HG03457 (cell line): Measurements from ENCODE around the gene GAGE12C.
"Not testable (repeated sequence)": the region's sequence is repeated elsewhere in the genome, so short reads cannot be mapped to it uniquely, and the experiment has no call there.

Experiments
- ATAC-seq: cut with Tn5 transposase; IDR thresholded peaks from one replicate; pipeline ENCODE4 v1.9.1; 2021; ENCODE audit warnings: moderate number of reproducible peaks; ENCODE audit not compliant: unreplicated experiment

GAGE12C gene, protein sequence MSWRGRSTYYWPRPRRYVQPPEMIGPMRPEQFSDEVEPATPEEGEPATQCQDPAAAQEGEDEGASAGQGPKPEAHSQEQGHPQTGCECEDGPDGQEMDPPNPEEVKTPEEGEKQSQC

DNA sequence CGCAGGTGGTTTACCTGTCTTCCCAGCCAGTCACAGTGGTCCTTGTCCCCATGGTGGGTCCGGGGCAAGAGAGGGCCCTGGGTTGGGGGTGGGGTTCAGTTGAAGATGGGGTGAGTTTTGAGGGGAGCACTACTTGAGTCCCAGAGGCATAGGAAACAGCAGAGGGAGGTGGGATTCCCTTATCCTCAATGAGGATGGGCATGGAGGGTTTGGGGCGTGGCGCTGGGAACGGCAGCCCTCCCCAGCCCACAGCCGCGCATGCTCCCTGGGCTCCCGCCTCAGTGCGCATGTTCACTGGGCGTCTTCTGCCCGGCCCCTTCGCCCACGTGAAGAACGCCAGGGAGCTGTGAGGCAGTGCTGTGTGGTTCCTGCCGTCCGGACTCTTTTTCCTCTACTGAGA, at the start of gene GAGE12C:
GAGE12C (plus strand) TSS at position 301 of the 400 bp plus-strand sequence. CDS start 1,155 bp downstream, outside the sequence.
- not testable (repeated sequence) for ATAC-seq

DNA sequence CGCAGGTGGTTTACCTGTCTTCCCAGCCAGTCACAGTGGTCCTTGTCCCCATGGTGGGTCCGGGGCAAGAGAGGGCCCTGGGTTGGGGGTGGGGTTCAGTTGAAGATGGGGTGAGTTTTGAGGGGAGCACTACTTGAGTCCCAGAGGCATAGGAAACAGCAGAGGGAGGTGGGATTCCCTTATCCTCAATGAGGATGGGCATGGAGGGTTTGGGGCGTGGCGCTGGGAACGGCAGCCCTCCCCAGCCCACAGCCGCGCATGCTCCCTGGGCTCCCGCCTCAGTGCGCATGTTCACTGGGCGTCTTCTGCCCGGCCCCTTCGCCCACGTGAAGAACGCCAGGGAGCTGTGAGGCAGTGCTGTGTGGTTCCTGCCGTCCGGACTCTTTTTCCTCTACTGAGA, 9.5 kb downstream of the GAGE12C start, which contains the start of gene GAGE12D:
GAGE12D (plus strand) TSS at position 301 of the 400 bp plus-strand sequence. CDS start 1,155 bp downstream, outside the sequence.
- not testable (repeated sequence) for ATAC-seq

DNA sequence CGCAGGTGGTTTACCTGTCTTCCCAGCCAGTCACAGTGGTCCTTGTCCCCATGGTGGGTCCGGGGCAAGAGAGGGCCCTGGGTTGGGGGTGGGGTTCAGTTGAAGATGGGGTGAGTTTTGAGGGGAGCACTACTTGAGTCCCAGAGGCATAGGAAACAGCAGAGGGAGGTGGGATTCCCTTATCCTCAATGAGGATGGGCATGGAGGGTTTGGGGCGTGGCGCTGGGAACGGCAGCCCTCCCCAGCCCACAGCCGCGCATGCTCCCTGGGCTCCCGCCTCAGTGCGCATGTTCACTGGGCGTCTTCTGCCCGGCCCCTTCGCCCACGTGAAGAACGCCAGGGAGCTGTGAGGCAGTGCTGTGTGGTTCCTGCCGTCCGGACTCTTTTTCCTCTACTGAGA, 19.0 kb downstream of the GAGE12C start, which contains the start of gene GAGE12E:
GAGE12E (plus strand) TSS at position 301 of the 400 bp plus-strand sequence. CDS start 1,155 bp downstream, outside the sequence.
- not testable (repeated sequence) for ATAC-seq

DNA sequence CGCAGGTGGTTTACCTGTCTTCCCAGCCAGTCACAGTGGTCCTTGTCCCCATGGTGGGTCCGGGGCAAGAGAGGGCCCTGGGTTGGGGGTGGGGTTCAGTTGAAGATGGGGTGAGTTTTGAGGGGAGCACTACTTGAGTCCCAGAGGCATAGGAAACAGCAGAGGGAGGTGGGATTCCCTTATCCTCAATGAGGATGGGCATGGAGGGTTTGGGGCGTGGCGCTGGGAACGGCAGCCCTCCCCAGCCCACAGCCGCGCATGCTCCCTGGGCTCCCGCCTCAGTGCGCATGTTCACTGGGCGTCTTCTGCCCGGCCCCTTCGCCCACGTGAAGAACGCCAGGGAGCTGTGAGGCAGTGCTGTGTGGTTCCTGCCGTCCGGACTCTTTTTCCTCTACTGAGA, 28.6 kb downstream of the GAGE12C start, which contains the start of gene GAGE12F:
GAGE12F (plus strand) TSS at position 301 of the 400 bp plus-strand sequence. CDS start 1,155 bp downstream, outside the sequence.
- ATAC-seq = not testable (repeated sequence)

DNA sequence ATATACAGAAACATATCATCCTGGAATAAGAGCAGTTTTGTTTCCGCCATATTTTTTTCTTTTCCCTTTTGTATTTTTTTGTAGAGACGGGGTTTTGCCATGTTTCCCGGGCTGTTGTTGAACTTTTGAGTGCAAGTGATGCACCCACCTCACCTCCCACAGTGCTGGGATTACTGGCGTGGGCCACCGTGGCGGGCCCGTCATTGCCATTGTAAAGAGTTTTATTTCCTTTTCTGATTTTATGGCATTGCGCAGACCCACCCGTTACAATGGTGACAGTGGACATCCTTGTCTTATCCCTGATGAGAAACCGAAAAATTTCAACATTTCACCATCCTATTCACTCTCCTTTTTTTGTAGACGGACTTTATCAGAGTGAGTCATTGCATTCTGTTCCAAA, 36.8 kb downstream of the GAGE12C start:
- ATAC-seq = not testable (repeated sequence)

DNA sequence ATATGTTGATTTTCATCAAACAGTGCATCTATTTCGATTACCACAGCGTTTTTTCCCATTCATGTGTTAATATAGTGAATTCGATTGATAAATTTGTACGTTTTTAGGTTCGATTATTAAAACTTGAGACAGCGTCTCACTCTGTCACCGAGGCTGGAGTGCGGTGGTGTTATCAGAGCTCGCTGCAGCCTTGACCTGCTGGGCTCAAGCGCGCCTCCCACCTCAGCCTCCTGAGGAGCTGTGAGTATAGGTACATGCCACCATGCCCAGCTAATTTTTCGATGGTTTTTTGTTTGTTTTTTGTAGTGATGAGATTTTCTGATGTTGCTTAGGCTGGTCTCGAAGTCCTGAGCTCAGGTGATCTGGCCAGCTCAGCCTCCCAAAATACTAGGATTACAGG, 37.2 kb downstream of the GAGE12C start:
- not testable (repeated sequence) for ATAC-seq

DNA sequence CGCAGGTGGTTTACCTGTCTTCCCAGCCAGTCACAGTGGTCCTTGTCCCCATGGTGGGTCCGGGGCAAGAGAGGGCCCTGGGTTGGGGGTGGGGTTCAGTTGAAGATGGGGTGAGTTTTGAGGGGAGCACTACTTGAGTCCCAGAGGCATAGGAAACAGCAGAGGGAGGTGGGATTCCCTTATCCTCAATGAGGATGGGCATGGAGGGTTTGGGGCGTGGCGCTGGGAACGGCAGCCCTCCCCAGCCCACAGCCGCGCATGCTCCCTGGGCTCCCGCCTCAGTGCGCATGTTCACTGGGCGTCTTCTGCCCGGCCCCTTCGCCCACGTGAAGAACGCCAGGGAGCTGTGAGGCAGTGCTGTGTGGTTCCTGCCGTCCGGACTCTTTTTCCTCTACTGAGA, 38.1 kb downstream of the GAGE12C start, which contains the start of gene GAGE12G:
GAGE12G (plus strand) TSS at position 301 of the 400 bp plus-strand sequence. CDS start 1,155 bp downstream, outside the sequence.
- not testable (repeated sequence) for ATAC-seq

DNA sequence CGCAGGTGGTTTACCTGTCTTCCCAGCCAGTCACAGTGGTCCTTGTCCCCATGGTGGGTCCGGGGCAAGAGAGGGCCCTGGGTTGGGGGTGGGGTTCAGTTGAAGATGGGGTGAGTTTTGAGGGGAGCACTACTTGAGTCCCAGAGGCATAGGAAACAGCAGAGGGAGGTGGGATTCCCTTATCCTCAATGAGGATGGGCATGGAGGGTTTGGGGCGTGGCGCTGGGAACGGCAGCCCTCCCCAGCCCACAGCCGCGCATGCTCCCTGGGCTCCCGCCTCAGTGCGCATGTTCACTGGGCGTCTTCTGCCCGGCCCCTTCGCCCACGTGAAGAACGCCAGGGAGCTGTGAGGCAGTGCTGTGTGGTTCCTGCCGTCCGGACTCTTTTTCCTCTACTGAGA, 47.7 kb downstream of the GAGE12C start, which contains the start of gene GAGE12H:
GAGE12H (plus strand) TSS at position 301 of the 400 bp plus-strand sequence. CDS start 1,155 bp downstream, outside the sequence.
- not testable (repeated sequence) for ATAC-seq
